Measurements from ENCODE around the gene MYH6.

- TF ChIP-seq CTCF (IDR thresholded peaks at IDR 0.05) (no peak), POLR2A (IDR thresholded peaks at IDR 0.05) (no peak)
These were observed 5.6 kb upstream of the MYH6 start for GRCh38 chr14:23413681-23414080.

Measured in body of pancreas (tissue), 4 donors.